ENCODE results near the gene ACTRT2.

The ACTRT2 gene

GRCh38 chr1:3032371-3033039 is 11.2 kb downstream of the ACTRT2 start:
- H3K4me3 ChIP-seq (ENCODE audit: low read length): no peak overlapping the region
- peaks cover 63% of the 10 kb centered on the region for H3K27me3 ChIP-seq (replicated peaks; ENCODE audit: control insufficient read depth, insufficient read depth, low read length)
- H3K9me3 ChIP-seq (ENCODE audit: control insufficient read depth, low read length): no peaks in the 10 kb centered on the region
- DNase-seq (ENCODE audit: low read depth): no peak
- peak overlapping the region; percentile 21 for H3K9ac ChIP-seq (ENCODE audit: low read length)
- no peaks in the 10 kb centered on the region for H3K36me3 ChIP-seq (ENCODE audit: control insufficient read depth, insufficient read depth, low read length, severe bottlenecking)
- peaks cover 21% of the 10 kb centered on the region for H3K4me1 ChIP-seq (ENCODE audit: control insufficient read depth, insufficient read depth, low read length)

- H3K9ac ChIP-seq (ENCODE audit: low read length): no peak overlapping the region
- no peak for DNase-seq (ENCODE audit: low read depth)
- no peak overlapping the region for H3K4me3 ChIP-seq (ENCODE audit: low read length)
- peaks cover 68% of the 10 kb centered on the region for H3K27me3 ChIP-seq (replicated peaks; ENCODE audit: control insufficient read depth, insufficient read depth, low read length)
- peaks cover 21% of the 10 kb centered on the region for H3K4me1 ChIP-seq (ENCODE audit: control insufficient read depth, insufficient read depth, low read length)
- H3K9me3 ChIP-seq (ENCODE audit: control insufficient read depth, low read length): no peaks in the 10 kb centered on the region
- no peaks in the 10 kb centered on the region for H3K36me3 ChIP-seq (ENCODE audit: control insufficient read depth, insufficient read depth, low read length, severe bottlenecking)
Observed at GRCh38 chr1:3033040-3033789, 11.9 kb downstream of the ACTRT2 start.

- no peaks in the 10 kb centered on the region for H3K9me3 ChIP-seq (ENCODE audit: control insufficient read depth, low read length)
- H3K9ac ChIP-seq (ENCODE audit: low read length): no peak overlapping the region
- H3K4me3 ChIP-seq (ENCODE audit: low read length): no peak overlapping the region
- no peak for DNase-seq (ENCODE audit: low read depth)
- H3K27me3 ChIP-seq (replicated peaks; ENCODE audit: control insufficient read depth, insufficient read depth, low read length): peaks cover 66% of the 10 kb centered on the region
- H3K4me1 ChIP-seq (ENCODE audit: control insufficient read depth, insufficient read depth, low read length): peaks cover 21% of the 10 kb centered on the region
- H3K36me3 ChIP-seq (ENCODE audit: control insufficient read depth, insufficient read depth, low read length, severe bottlenecking): no peaks in the 10 kb centered on the region
Observed at GRCh38 chr1:3033790-3034090, 12.5 kb downstream of the ACTRT2 start.

GRCh38 chr1:3034162-3034561 is 12.9 kb downstream of the ACTRT2 start:
- H3K36me3 ChIP-seq (ENCODE audit: control insufficient read depth, insufficient read depth, low read length, severe bottlenecking): no peaks in the 10 kb centered on the region
- DNase-seq (ENCODE audit: low read depth): no peak
- no peak overlapping the region for H3K9ac ChIP-seq (ENCODE audit: low read length)
- H3K4me3 ChIP-seq (ENCODE audit: low read length): no peak overlapping the region
- peaks cover 68% of the 10 kb centered on the region for H3K27me3 ChIP-seq (replicated peaks; ENCODE audit: control insufficient read depth, insufficient read depth, low read length)
- no peaks in the 10 kb centered on the region for H3K9me3 ChIP-seq (ENCODE audit: control insufficient read depth, low read length)
- H3K4me1 ChIP-seq (ENCODE audit: control insufficient read depth, insufficient read depth, low read length): peaks cover 21% of the 10 kb centered on the region

GRCh38 chr1:3034728-3035562 is 13.7 kb downstream of the ACTRT2 start:
- peaks cover 21% of the 10 kb centered on the region for H3K4me1 ChIP-seq (ENCODE audit: control insufficient read depth, insufficient read depth, low read length)
- H3K9ac ChIP-seq (ENCODE audit: low read length): no peak overlapping the region
- H3K4me3 ChIP-seq (ENCODE audit: low read length): no peak overlapping the region
- DNase-seq (ENCODE audit: low read depth): no peak
- no peaks in the 10 kb centered on the region for H3K9me3 ChIP-seq (ENCODE audit: control insufficient read depth, low read length)
- H3K36me3 ChIP-seq (ENCODE audit: control insufficient read depth, insufficient read depth, low read length, severe bottlenecking): no peaks in the 10 kb centered on the region
- peaks cover 72% of the 10 kb centered on the region for H3K27me3 ChIP-seq (replicated peaks; ENCODE audit: control insufficient read depth, insufficient read depth, low read length)

- Histone ChIP-seq H3K9me3 (ENCODE audit: control insufficient read depth, low read length) (no peaks in the 10 kb centered on the region), H3K4me1 (ENCODE audit: control insufficient read depth, insufficient read depth, low read length) (peaks cover 21% of the 10 kb centered on the region), H3K4me3 (ENCODE audit: low read length) (no peak overlapping the region), H3K9ac (ENCODE audit: low read length) (no peak overlapping the region), H3K36me3 (ENCODE audit: control insufficient read depth, insufficient read depth, low read length, severe bottlenecking) (no peaks in the 10 kb centered on the region), H3K27me3 (replicated peaks; ENCODE audit: control insufficient read depth, insufficient read depth, low read length) (peaks cover 66% of the 10 kb centered on the region)
- no peak for DNase-seq (ENCODE audit: low read depth)
Observed at GRCh38 chr1:3035563-3036446, 14.5 kb downstream of the ACTRT2 start.

GRCh38 chr1:3036447-3037280 is 15.4 kb downstream of the ACTRT2 start:
- H3K9ac ChIP-seq (ENCODE audit: low read length): no peak overlapping the region
- DNase-seq (ENCODE audit: low read depth): no peak
- no peaks in the 10 kb centered on the region for H3K9me3 ChIP-seq (ENCODE audit: control insufficient read depth, low read length)
- H3K4me3 ChIP-seq (ENCODE audit: low read length): no peak overlapping the region
- H3K36me3 ChIP-seq (ENCODE audit: control insufficient read depth, insufficient read depth, low read length, severe bottlenecking): no peaks in the 10 kb centered on the region
- H3K4me1 ChIP-seq (ENCODE audit: control insufficient read depth, insufficient read depth, low read length): peaks cover 16% of the 10 kb centered on the region
- peaks cover 66% of the 10 kb centered on the region for H3K27me3 ChIP-seq (replicated peaks; ENCODE audit: control insufficient read depth, insufficient read depth, low read length)

GRCh38 chr1:3037281-3038040 is 16.2 kb downstream of the ACTRT2 start:
- no peak for DNase-seq (ENCODE audit: low read depth)
- H3K9me3 ChIP-seq (ENCODE audit: control insufficient read depth, low read length): no peaks in the 10 kb centered on the region
- H3K9ac ChIP-seq (ENCODE audit: low read length): no peak overlapping the region
- peaks cover 60% of the 10 kb centered on the region for H3K27me3 ChIP-seq (replicated peaks; ENCODE audit: control insufficient read depth, insufficient read depth, low read length)
- H3K4me3 ChIP-seq (ENCODE audit: low read length): no peak overlapping the region
- H3K4me1 ChIP-seq (ENCODE audit: control insufficient read depth, insufficient read depth, low read length): peaks cover 11% of the 10 kb centered on the region
- no peaks in the 10 kb centered on the region for H3K36me3 ChIP-seq (ENCODE audit: control insufficient read depth, insufficient read depth, low read length, severe bottlenecking)

- no peaks in the 10 kb centered on the region for H3K9me3 ChIP-seq (ENCODE audit: control insufficient read depth, low read length)
- no peaks in the 10 kb centered on the region for H3K36me3 ChIP-seq (ENCODE audit: control insufficient read depth, insufficient read depth, low read length, severe bottlenecking)
- H3K4me1 ChIP-seq (ENCODE audit: control insufficient read depth, insufficient read depth, low read length): peaks cover 11% of the 10 kb centered on the region
- H3K9ac ChIP-seq (ENCODE audit: low read length): no peak overlapping the region
- peaks cover 56% of the 10 kb centered on the region for H3K27me3 ChIP-seq (replicated peaks; ENCODE audit: control insufficient read depth, insufficient read depth, low read length)
- no peak for DNase-seq (ENCODE audit: low read depth)
- no peak overlapping the region for H3K4me3 ChIP-seq (ENCODE audit: low read length)
Observed at GRCh38 chr1:3038113-3038551, 16.9 kb downstream of the ACTRT2 start.

Measured in adipocyte (in vitro differentiated cells).